DMS53 treated with DMSO at 0.1 percent for 48 hours (cell line): ENCODE data around the gene GLYATL3.
"Not testable (repeated sequence)": the region's sequence is repeated elsewhere in the genome, so short reads cannot be mapped to it uniquely, and the experiment has no call there.

Experiments
- DNase-seq: peaks from one replicate; lab custom pipeline; 2025; ENCODE audit not compliant: unreplicated experiment; lab: John Stamatoyannopoulos, UW

GLYATL3 gene

DNA sequence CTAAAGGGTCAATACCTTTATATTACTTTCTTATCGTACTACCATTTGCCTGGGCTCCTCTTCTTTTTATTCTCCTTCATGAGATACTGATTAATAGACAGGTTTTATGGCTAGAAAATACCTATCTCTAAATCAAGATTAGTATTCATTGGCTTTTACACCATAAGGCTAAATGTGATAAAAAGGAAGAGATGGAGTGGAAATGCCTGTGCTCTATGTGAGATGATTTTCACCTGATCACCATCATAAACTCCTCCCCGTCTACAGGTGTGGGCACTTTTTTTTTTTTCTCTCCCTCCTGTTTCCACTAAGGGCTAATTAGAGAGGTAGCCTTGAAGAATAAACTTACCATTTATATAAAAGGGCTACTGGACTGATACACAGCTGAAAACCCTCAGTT lies at the start of gene GLYATL3:
GLYATL3 (plus strand) TSS at position 301 of the 400 bp plus-strand sequence. CDS start 12,068 bp downstream, outside the sequence.
- DNase-seq = peak; percentile 44

DNA sequence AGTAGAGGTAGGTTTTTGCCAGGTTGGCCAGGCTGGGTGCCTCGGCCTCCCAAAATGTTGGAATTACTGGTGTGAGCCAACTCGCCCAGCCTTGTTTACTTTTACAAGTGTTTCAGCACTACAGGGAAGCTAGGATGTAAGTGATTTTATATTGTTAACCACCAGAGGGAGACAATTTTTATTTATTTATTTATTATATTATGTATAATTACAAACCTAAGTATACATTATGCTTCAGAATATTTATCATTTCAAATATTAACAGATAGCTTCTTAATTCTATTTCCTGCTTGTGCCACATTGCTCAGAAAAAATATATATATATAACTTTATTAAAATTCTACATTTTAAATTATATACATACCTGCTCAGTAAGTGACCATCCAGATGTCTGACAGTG lies 46.5 kb upstream of the GLYATL3 start:
- peak; percentile 21 for DNase-seq

DNA sequence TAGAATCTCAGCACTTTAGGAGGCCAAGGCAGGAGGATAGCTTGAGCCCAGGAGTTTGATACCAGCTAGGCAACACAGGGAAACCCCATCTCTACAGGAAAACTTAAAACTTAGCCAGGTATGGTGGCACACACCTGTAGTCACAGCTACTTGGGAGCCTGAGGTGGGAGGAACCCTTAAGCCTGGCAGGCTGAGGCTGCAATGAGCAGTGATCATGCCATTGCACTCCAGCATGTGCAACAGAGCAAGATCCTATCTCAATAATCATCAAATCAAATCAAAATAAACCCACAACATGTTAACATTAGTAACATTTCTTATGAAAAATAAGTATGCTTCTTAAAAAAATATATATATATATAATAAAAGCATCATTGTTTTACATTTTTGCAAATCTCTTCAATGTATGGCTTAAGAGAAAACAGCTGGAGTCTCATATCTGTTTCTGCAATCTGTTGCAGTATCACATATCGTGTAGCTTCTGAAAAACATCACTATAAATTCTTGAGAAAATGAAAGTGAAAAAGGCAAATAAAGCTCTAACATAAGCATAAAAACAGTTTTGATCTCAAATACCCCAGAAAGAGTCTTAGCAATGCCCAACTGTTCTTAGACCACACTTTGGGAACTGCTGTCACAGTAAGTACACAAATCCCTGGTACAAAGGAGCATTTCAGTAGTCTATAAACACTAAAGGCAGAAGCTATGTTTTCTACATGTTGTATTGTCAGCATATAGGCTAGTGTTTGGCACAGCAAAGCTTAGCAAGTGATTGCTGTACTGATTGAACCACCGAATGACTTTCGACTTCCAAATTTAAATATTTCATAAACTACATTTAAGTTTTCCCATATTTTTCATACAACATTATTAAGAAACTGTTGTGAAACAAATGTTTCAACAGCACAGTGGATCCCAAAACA lies 44.7 kb upstream of the GLYATL3 start:
- no peak for DNase-seq

DNA sequence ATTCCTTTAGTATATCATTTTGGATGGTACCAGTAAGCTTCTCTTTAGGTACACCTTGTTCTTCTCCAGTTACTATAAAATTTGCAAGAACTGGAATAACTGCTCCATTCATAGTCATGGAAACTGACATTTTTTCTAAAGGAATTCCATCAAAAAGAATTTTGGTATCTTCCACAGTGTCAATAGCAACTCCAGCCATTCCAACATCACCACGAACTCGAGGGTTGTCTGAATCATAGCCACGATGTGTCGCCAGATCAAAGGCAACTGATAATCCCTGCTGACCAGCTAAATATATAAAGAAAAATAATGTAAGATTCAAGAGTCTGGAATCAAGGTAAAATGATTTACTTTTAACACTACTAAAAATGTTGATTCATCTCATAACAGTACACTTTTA lies 42.0 kb upstream of the GLYATL3 start:
- DNase-seq = no peak

DNA sequence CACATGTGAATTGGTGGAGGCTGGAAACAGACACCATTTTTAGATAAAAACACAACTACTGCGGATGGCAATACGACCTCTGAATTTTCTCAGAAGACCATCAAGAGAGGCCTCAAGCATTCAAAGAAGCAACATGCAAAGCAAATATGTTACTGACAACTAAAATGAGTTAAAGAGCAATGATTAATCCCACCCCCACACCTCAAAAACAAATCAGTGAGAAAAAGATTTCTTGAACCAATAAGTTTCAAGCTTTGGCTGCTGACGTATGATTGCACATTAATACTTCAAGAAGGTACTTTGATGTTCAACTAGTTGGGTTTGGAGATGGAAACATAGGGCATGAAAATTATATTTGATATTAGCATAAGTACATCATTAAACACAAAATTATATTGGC lies 37.7 kb upstream of the GLYATL3 start:
- no peak for DNase-seq

DNA sequence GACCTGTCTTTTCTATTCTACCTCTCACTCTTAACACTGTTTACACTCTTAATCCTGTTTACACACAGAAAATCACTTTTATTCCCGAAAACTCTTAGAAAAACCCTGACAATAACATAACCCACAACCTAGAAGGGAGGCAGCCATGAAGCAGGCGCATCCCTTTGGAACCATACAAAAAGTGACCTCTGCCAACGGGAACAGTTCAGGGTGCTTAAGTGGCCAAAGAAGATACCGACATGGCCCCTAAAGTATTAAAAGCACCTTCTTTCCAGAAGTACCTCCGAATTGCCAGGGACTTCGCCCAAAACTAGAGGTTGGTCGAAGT lies 37.2 kb upstream of the GLYATL3 start:
- DNase-seq = no peak

DNA sequence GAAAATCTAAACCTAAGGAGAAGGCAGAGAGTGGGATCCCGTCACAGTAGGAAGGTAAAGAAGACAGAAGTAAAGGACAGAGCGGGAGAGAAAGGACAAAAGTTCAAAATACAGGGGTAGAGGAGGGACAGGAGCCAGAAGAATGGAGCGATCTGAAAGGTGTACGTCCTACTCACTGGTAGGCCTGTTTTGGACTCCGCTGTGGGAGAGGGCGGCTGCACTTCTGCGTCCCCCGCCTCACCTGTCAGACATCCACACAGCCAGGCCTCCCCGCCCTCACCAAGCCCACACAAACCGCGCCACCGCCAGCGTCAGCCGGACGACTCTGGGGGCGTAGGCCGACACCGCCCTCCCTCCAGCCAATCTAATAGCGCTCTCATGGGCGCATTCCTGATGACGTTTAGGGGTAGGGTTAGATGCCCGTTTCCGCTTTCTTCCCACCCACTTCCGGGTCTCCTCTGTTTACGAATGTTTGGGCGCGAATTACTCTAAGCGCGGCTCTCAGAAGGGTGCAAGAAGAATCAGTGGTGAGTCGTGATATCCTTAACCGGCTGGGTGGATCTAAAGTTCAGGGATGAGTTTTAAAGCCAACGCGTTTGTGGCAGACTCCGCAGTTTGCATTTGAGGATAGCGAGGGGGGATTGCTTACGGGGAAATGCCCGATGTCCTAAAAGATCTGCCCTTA lies 36.7 kb upstream of the GLYATL3 start, which contains the start of the genes CENPQ and MMUT:
CENPQ (plus strand) TSS at position 444 of the 685 bp plus-strand sequence. CDS start 6,807 bp downstream, outside the sequence.
MMUT (minus strand) TSS at position 327 of the 685 bp plus-strand sequence. CDS start 3,787 bp downstream, outside the sequence.
- peak; percentile 87 for DNase-seq

DNA sequence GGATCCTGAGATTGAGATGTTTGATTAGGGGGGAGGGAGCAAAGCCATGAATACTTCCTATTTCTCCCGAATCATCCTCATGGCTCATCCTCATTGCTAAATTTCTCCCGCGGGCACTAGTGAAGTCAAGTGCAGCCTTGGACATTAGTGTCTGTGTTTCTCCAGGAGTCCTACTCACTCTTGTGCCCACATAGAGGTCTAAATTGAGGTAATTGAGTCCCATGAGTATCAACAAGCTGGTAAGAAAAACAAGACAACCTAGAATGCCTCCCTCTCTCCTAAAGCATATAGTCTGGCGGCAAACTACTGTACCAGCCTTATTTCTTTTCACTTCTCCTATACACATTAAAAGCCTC lies 36.1 kb upstream of the GLYATL3 start:
- no peak for DNase-seq

DNA sequence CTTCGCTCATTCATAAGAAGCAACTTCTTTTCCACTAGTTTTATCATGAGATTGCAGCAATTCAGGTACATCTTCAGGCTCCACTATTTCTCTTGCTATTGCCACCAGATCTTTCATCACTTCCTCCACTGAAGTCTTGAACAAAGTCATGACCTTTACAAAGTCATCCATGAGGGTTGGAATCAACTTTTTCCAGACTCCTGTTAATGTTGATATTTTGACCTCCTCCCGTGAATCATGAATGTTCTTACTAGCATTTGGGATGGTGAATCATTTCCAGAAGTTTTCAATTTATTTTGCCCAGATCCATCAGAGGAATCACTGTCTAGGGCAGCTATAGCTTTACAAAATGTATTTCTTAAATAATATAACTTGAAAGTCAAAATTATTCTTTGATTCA lies 35.0 kb upstream of the GLYATL3 start:
- DNase-seq = no peak

DNA sequence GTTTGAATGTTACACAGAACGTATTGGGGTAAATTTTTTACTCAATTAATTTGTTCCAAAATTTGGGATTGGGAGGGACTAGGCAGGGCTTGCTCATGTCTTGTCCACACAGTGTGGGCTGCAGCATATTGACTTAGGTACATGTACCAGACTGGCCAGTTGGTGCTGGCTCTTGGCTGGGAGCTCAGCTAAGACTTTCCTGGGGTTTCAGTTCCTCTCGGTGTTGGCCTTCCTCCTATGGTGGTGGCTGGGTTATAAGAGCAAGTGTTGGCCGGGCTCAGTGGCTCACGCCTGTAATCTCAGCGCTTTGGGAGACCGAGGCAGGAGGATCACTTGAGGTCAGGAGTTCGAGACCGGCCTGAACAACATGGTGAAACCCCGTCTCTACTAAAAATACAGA lies 31.7 kb upstream of the GLYATL3 start:
- no peak for DNase-seq

DNA sequence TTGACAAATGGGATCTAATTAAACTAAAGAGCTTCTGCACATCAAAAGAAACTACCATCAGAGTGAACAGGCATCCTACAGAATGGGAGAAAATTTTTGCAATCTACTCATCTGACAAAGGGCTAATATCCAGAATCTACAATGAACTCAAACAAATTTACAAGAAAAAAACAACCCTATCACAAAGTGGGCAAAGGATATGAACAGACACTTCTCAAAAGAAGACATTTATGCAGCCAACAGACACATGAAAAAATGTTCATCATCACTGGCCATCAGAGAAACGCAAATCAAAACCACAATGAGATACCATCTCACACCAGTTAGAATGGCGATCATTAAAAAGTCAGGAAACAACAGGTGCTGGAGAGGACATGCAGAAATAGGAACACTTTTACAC lies 23.2 kb upstream of the GLYATL3 start:
- DNase-seq = not testable (repeated sequence)

DNA sequence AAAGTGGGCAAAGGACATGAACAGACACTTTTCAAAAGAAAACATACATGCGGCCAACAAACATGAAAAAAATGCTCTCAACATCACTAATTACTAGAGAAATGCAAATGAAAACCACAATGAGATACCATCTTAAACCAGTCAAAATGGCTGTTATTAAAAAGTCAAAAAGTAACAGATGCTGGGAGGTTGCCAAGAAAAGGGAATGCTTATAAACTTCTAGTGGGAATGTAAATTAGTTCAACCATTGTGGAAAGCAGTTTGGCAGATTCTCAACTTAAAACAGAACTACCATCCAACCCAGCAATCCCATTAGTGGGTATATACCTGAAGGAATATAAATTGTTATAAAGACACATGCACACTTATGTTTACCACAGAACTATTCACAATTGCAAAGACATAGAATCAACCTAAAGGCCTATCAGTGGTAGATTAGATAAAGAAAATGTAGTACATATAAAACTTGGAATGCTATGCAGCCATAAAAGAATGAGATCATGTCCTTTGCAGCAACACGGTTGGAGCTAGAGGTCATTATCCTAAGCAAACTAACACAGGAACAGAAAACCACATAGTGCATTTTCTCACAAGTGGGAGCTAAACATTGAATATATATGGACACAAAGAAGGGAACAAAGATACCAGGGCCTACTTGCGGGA lies 20.3 kb upstream of the GLYATL3 start:
- DNase-seq = no peak

DNA sequence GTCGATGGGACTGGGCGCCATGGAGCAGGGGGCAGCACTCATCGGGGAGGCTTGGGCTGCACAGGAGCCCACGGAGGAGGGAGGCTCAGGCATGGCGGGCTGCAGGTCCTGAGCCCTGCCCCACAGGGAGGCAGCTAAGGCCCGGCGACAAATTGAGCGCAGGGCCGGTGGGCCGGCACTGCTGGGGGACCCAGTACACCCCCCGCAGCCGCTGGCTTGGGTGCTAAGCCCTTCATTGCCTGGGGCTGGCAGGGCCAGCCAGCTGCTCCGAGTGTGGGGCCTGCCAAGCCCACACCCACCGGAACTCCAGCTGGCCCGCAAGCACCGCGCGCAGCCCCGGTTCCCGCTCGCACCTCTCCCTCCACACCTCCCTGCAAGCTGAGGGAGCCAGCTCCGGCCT lies 17.9 kb upstream of the GLYATL3 start:
- DNase-seq = not testable (repeated sequence)

DNA sequence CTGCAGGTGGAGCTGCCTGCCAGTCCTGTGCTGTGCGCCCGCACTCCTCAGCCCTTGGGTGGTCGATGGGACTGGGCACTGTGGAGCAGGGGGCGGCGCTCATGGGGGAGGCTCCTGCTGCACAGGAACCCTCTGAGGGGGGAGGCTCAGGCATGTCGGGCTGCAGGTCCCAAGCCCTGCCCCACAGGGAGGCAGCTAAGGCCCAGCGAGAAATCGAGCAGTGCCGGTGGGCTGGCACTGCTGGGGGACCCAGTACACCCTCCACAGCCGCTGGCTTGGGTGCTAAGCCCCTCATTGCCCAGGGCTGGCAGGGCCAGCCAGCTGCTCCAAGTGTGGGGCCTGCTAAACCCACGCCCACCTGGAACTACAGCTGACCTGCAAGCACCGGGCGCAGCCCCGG lies 16.3 kb upstream of the GLYATL3 start:
- not testable (repeated sequence) for DNase-seq

DNA sequence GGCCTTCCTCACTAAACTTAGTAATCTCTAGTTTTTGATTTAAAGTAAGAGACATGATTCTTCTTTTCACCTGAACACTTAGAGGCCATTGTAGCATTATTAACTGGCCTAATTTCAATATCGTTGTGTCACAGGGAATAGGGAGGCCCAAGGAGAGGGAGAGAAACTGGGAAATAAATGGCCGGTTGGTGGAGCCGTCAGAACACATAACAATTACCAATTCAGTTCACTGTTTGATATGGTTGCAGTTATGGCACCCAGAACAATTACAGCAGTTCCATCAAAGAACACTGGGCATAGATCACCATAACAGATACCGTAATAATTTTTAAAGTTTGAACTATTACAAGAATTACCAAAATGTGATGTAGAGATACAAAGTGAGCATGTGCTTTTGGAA lies 9.1 kb upstream of the GLYATL3 start:
- DNase-seq = no peak

DNA sequence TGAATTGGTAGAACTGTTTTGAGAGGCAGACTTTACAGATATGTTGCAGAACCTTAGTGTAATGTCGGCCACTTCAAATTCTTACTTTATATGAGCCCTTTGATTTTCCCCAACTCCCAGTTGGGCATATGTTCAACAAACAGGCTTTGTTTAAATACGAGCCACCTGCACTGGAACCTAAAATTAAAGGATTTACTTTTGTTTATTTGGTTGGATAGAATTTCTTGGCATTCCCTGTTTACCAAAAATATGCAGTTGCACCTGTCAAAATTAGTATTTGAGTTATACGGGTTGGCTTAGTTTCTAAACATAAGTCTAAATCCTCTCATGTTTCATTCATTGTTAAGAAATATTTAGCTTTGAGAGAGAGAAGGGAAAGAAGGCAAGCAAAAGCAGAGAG lies 2.4 kb upstream of the GLYATL3 start:
- peak; percentile 18 for DNase-seq

DNA sequence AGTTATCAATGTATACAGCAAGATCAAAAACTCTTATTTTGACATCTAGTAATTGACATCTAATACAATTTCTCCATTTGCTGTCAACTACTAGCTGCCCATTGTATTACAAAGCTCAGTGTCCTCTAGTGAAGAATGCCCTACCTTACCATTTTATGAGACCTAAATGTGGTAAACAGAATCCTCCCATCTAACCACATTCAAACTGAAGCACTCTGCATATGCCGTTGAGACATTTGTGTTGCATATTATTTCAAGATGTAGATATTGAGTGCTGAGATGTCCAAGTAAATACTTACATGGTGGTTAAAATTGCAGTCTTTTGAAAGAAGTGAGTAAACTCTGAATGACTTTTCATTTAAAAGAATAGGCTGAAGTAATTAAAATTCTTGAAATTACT lies 597 bp upstream of the GLYATL3 start:
- no peak for DNase-seq

DNA sequence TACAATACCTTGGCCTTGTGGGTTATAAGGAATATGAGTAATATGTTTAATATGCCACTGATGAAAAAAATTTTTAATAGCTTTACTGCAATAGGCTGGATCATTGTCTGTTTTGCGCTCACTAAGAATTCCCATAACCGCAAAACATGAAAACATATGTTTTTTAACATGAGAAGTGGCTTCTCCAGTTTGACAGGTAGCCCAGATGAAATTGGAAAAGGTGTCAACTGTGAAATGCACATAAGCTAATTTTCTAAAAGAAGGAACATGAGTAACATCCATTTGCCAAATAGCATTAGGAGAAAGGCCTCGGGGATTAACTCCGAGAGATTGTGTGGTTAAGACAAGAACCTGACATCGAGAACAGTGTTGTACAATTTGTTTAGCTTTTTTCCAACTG lies 4.9 kb downstream of the GLYATL3 start:
- no peak for DNase-seq

DNA sequence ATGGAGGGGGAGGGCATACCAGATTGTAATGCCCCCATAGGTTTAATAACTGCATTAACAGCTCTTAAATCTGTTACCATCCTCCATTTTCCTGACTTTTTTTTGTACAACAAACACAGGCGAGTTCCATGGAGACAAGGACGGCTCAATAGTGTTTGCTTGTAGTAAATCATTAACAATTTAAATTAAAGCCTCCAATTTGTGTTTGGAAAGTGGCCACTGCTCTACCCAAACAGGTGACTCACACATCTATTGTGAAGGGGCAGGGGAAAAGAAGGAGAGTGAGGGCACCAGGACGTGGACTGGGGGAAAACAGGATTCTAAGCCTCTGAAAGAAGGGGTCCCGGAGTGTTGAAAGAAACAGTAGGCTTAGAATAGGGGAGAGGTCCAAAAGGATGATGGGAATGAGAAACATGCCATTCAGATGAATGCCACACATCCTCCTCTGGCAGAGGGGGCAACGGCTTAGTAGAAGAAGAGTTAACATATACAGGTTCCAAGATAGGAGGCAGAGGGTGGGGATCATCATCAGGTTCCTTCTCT lies 6.9 kb downstream of the GLYATL3 start:
- peak; percentile 91 for DNase-seq

DNA sequence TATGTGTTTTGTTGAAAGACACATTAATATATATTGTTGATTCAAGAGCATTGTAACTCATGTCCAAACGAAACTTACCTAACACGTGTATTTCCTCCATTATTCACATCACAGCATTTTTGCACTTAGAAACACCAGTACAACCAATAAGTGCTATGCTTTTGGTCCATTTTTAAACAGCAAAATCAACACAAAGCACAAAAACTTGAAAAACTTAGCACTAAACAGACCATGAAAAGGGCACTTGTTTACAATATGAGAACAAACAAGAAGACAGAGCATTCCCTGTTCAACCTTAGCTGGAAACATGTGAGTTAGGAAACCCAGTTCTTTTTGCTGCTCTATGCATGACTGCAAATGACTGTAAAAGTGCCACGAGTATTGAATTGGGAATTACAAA lies 9.6 kb downstream of the GLYATL3 start:
- peak; percentile 23 for DNase-seq
